Colonic mucosa (tissue), 4 donors: ENCODE data around the gene CLDN18. TPM values are rescaled to one million over a fixed set of nuclear protein-coding genes. Genes with fewer than 3 reads are reported as not detected.

Experiments
- DNase-seq: peaks from one replicate; pipeline ENCODE4 v3.0.0-alpha.2; 2020
- H3K27ac ChIP-seq: fragments of 200-600 bp; one replicate; pipeline ENCODE4 v1.8.0; 2021
- H3K27me3 ChIP-seq: fragments of 200-600 bp; one replicate; pipeline ENCODE4 v1.8.0; 2021
- H3K36me3 ChIP-seq: fragments of 200-600 bp; one replicate; pipeline ENCODE4 v1.8.0; 2021
- H3K4me1 ChIP-seq: fragments of 200-600 bp; one replicate; pipeline ENCODE4 v1.8.0; 2021; ENCODE audit warnings: mild to moderate bottlenecking
- H3K4me3 ChIP-seq: fragments of 200-600 bp; one replicate; pipeline ENCODE4 v1.8.0; 2021
- H3K9ac ChIP-seq, 2 donors: one replicate each; pipeline ENCODE4 v1.7.0; 2013; ENCODE audit warnings: control low read depth in 2 of 2, low read depth in 2 of 2, low read length in 2 of 2
- H3K9me3 ChIP-seq: fragments of 200-600 bp; one replicate; pipeline ENCODE4 v1.8.0; 2021
- CTCF ChIP-seq: fragments of 200-600 bp; IDR thresholded peaks from one replicate; pipeline ENCODE4 v1.8.0; 2022; ENCODE audit warnings: antibody characterized with exemption, mild to moderate bottlenecking
- intact Hi-C: fragments of 100-400 bp; cut with DNase I; formaldehyde crosslinking; loops from one replicate; pipeline ENCODE4 v1.14.1; 2022
- total RNA-seq, 2 donors: library from RNA; stranded (reverse); fragmentation: NEBNext Ultra II Directional in 1 of 2; extraction: Animal tissue kit (Norgen Biotek cat#: 25700) in 1 of 2; gene quantifications; one replicate each; pipeline ENCODE4 v1.2.1, GENCODE V29; 2021
- donor health status: healthy.
- donor health status: DM: no; HTN: no; CAD: no.
- donor health status: DM: no; HTN: no; CAD: no.

CLDN18 gene
- total RNA-seq, 2 donors from 2014 or later: 0.11 to 0.44 TPM

GRCh38 chr3:138068046-138068445, 58.1 kb downstream of the CLDN18 start:
- intact Hi-C loops: loop anchor here (2.0 kb wide), 1 partner anchor 51 kb away; no protein-coding TSS in a partner anchor
- no peaks in the 10 kb centered on the region for H3K36me3 ChIP-seq

GRCh38 chr3:138068579-138069174, 58.7 kb downstream of the CLDN18 start:
- intact Hi-C loops: loop anchor here (2.0 kb wide), 1 partner anchor 50 kb away; no protein-coding TSS in a partner anchor
- peak; percentile 96 for TF ChIP-seq CTCF

More at GRCh38 chr3:138068046-138068445, 58.1 kb downstream of the CLDN18 start:
- Histone ChIP-seq H3K27ac (no peak overlapping the region), H3K9me3 (no peaks in the 10 kb centered on the region), H3K4me1 (no peaks in the 10 kb centered on the region), H3K27me3 (no peaks in the 10 kb centered on the region), H3K4me3 (no peak overlapping the region), H3K9ac (no peak overlapping the region)
- TF ChIP-seq CTCF: no peak
- no peak for DNase-seq

GRCh38 chr3:138070006-138070405, 60.0 kb downstream of the CLDN18 start:
- H3K36me3 ChIP-seq: no peaks in the 10 kb centered on the region
- no peak for TF ChIP-seq CTCF
- H3K4me1 ChIP-seq: no peaks in the 10 kb centered on the region
- H3K9ac ChIP-seq: no peak overlapping the region
- H3K9me3 ChIP-seq: no peaks in the 10 kb centered on the region
- intact Hi-C loops: no loop called here
- H3K27ac ChIP-seq: no peak overlapping the region
- H3K27me3 ChIP-seq: no peaks in the 10 kb centered on the region
- H3K4me3 ChIP-seq: no peak overlapping the region
- DNase-seq: no peak

More at GRCh38 chr3:138068579-138069174, 58.7 kb downstream of the CLDN18 start:
- no peak overlapping the region for H3K9ac ChIP-seq
- peak; percentile 75 for DNase-seq
- H3K4me1 ChIP-seq: no peaks in the 10 kb centered on the region
- no peak overlapping the region for H3K27ac ChIP-seq
- H3K36me3 ChIP-seq: no peaks in the 10 kb centered on the region
- no peaks in the 10 kb centered on the region for H3K9me3 ChIP-seq
- no peak overlapping the region for H3K4me3 ChIP-seq
- H3K27me3 ChIP-seq: no peaks in the 10 kb centered on the region

GRCh38 chr3:138072796-138073195, 62.8 kb downstream of the CLDN18 start:
- intact Hi-C loops: no loop called here
- H3K27ac ChIP-seq: no peak overlapping the region
- TF ChIP-seq CTCF: no peak

GRCh38 chr3:138078096-138078495, 68.1 kb downstream of the CLDN18 start:
- no peak for DNase-seq

More at GRCh38 chr3:138072796-138073195, 62.8 kb downstream of the CLDN18 start:
- Histone ChIP-seq H3K27me3 (no peaks in the 10 kb centered on the region), H3K4me3 (no peak overlapping the region), H3K4me1 (no peaks in the 10 kb centered on the region), H3K9ac (no peak overlapping the region), H3K9me3 (no peaks in the 10 kb centered on the region), H3K36me3 (no peaks in the 10 kb centered on the region)
- no peak for DNase-seq

More at GRCh38 chr3:138078096-138078495, 68.1 kb downstream of the CLDN18 start:
- Histone ChIP-seq H3K9ac (no peak overlapping the region), H3K9me3 (no peaks in the 10 kb centered on the region), H3K4me1 (no peaks in the 10 kb centered on the region), H3K4me3 (no peak overlapping the region), H3K36me3 (no peaks in the 10 kb centered on the region), H3K27me3 (no peaks in the 10 kb centered on the region), H3K27ac (no peak overlapping the region)
- TF ChIP-seq CTCF: no peak
- intact Hi-C loops: no loop called here
